H1 (cell line): ENCODE measurements around the gene ATP6V1F. TPM values are rescaled to one million over a fixed set of nuclear protein-coding genes. Genes with fewer than 3 reads are reported as not detected.

Experiments
- CHD7 ChIP-seq: fragments of 300-600 bp; sonication (generic); IDR thresholded peaks from 2 replicates; pipeline ENCODE4 v1.7.1; 2012; ENCODE audit warnings: low read length, moderate library complexity, mild to moderate bottlenecking, inconsistent platforms; ENCODE audit not compliant: insufficient replicate concordance
- CTCF ChIP-seq, 3 experiments: IDR thresholded peaks; 1 replicate in 2 of 3; 2 replicates in 1 of 3; pipeline versions ENCODE4 v1.5.1 to v1.6.1; 2011; ENCODE audit warnings: low read length in 3 of 3, mild to moderate bottlenecking in 3 of 3, inconsistent platforms in 2 of 3, low read depth in 1 of 3, moderate library complexity in 1 of 3; ENCODE audit not compliant: insufficient read depth in 1 of 3; ENCODE audit errors: control extremely low read depth in 1 of 3
- polyA plus RNA-seq, 7 experiments: library from polyadenylated mRNA; depleted of rRNA in 3 of 7; stranded (reverse) in 5 of 7; unstranded in 2 of 7; fragments of >200 nt in 5 of 7; fragments of 200-250 nt in 2 of 7; gene quantifications; 1 replicate in 5 of 7; 2 replicates in 1 of 7; 4 replicates in 1 of 7; pipeline versions ENCODE4 v1.2.1 to v1.2.3, GENCODE V29; 2011 to 2013; ENCODE audit warnings: missing spikeins in 2 of 7, mixed read lengths in 2 of 7
- total RNA-seq: library from RNA; stranded (reverse); fragmentation: NEBNext Ultra II Directional; extraction: Animal tissue kit (Norgen Biotek cat#: 25700); gene quantifications from 2 replicates; pipeline ENCODE4 v1.2.1, GENCODE V29; 2021

The ATP6V1F gene
- total and polyA plus RNA-seq, 2 of the 8 experiments (the other 6 are each of a cell fraction or from before 2014, with no cell fraction given): 104 to 318 TPM

- TF ChIP-seq CTCF (IDR thresholded peaks at IDR 0.05; ENCODE audit: control extremely low read depth in 1 of 3, insufficient read depth in 1 of 3, low read depth in 1 of 3, low read length in 3 of 3) (peak in 1 of 3 experiments; percentile 28; a peak in 1 of 4 replicates), CHD7 (no peak)
These were observed 28.7 kb downstream of the ATP6V1F start (continued) for GRCh38 chr7:128891110-128891941.
